DOHH2 (cell line): Measurements from ENCODE around the gene NFAT5.

Source experiments
- H3F3A ChIP-seq: fragments of 200-600 bp; sonication (generic), shearing (Covaris generic); 2 replicates; pipeline ENCODE4 v1.6.0; 2016; ENCODE audit warnings: antibody characterized with exemption, mild to moderate bottlenecking; ENCODE audit not compliant: control insufficient read depth, insufficient read depth
- H3K27ac ChIP-seq: fragments of 200-600 bp; sonication (generic); 2 replicates; pipeline ENCODE4 v1.5.1; 2014; ENCODE audit warnings: low read depth, mild to moderate bottlenecking, low read length, moderate library complexity
- H3K27me3 ChIP-seq: fragments of 200-600 bp; sonication (generic); 2 replicates; pipeline ENCODE4 v1.6.1; 2014; ENCODE audit warnings: mild to moderate bottlenecking, low read length, mixed read lengths; ENCODE audit not compliant: control insufficient read depth
- H3K36me3 ChIP-seq: fragments of 200-600 bp; sonication (generic); 2 replicates; pipeline ENCODE4 v1.6.1; 2014; ENCODE audit warnings: mild to moderate bottlenecking, low read length, moderate library complexity, mixed read lengths; ENCODE audit not compliant: control insufficient read depth
- H3K4me1 ChIP-seq: fragments of 200-600 bp; sonication (generic); 2 replicates; pipeline ENCODE4 v1.6.1; 2014; ENCODE audit warnings: mild to moderate bottlenecking, low read length, mixed read lengths; ENCODE audit not compliant: control insufficient read depth
- H3K4me2 ChIP-seq: fragments of 200-600 bp; sonication (generic); 2 replicates; pipeline ENCODE4 v1.6.0; 2014; ENCODE audit warnings: mild to moderate bottlenecking, low read length, moderate library complexity
- H3K4me3 ChIP-seq: fragments of 200-600 bp; sonication (generic); 2 replicates; pipeline ENCODE4 v1.5.1; 2014; ENCODE audit warnings: mild to moderate bottlenecking, low read length, mixed read lengths
- H3K79me2 ChIP-seq: fragments of 200-600 bp; sonication (generic); 2 replicates; pipeline ENCODE4 v1.6.1; 2014; ENCODE audit warnings: mild to moderate bottlenecking, low read length, mixed read lengths; ENCODE audit not compliant: control insufficient read depth
- H3K9me2 ChIP-seq: fragments of 200-600 bp; sonication (generic); replicated peaks from 2 replicates; pipeline ENCODE4 v1.6.1; 2014; ENCODE audit warnings: mild to moderate bottlenecking, low read length, mixed read lengths; ENCODE audit not compliant: control insufficient read depth
- H3K9me3 ChIP-seq: fragments of 200-600 bp; sonication (generic); 2 replicates; pipeline ENCODE4 v1.6.1; 2014; ENCODE audit warnings: antibody characterized with exemption, low read length, mixed read lengths; ENCODE audit not compliant: control insufficient read depth, insufficient read depth
- H4K20me1 ChIP-seq: fragments of 200-600 bp; sonication (generic); 2 replicates; pipeline ENCODE4 v1.6.0; 2014; ENCODE audit warnings: low read depth, mild to moderate bottlenecking, antibody characterized with exemption, low read length, moderate library complexity; ENCODE audit not compliant: control insufficient read depth, insufficient read depth
- CTCF ChIP-seq: fragments of 200-600 bp; sonication (generic); IDR thresholded peaks from one replicate; pipeline ENCODE4 v1.5.1; 2014; ENCODE audit warnings: antibody characterized with exemption, mild to moderate bottlenecking, low read depth, low read length; ENCODE audit not compliant: poor library complexity, severe bottlenecking
- EZH2phosphoT487 ChIP-seq: fragments of 200-600 bp; sonication (generic); IDR thresholded peaks from 2 replicates; pipeline ENCODE4 v1.6.1; 2017; ENCODE audit warnings: borderline replicate concordance, mild to moderate bottlenecking, antibody characterized with exemption, low read length, moderate library complexity, mixed read lengths

Gene NFAT5

GRCh38 chr16:69706256-69706974 is 140.6 kb downstream of the NFAT5 start:
- TF ChIP-seq CTCF (no peak), EZH2phosphoT487 (no peak)
- Histone ChIP-seq H3K79me2 (no peaks in the 10 kb centered on the region), H3K27me3 (no peaks in the 10 kb centered on the region), H4K20me1 (no peaks in the 10 kb centered on the region), H3K9me2 (no peaks in the 10 kb centered on the region), H3K4me3 (no peak overlapping the region), H3K4me2 (no peak overlapping the region), H3K4me1 (no peaks in the 10 kb centered on the region), H3K9me3 (no peaks in the 10 kb centered on the region), H3K36me3 (0 out of 2 replicates have a peak, but pooled peaks cover 3% of the 10 kb centered on the region), H3K27ac (no peak overlapping the region), H3F3A (0 out of 2 replicates have a peak, but pooled peaks cover 3% of the 10 kb centered on the region)

- H3K4me2 ChIP-seq: no peak overlapping the region
- H4K20me1 ChIP-seq: no peaks in the 10 kb centered on the region
- no peak overlapping the region for H3K27ac ChIP-seq
- no peak overlapping the region for H3K4me3 ChIP-seq
- 0 out of 2 replicates have a peak, but pooled peaks cover 3% of the 10 kb centered on the region for H3F3A ChIP-seq
- no peaks in the 10 kb centered on the region for H3K9me3 ChIP-seq
- no peaks in the 10 kb centered on the region for H3K9me2 ChIP-seq
- TF ChIP-seq CTCF: no peak
- no peak for TF ChIP-seq EZH2phosphoT487
- H3K4me1 ChIP-seq: no peaks in the 10 kb centered on the region
- H3K79me2 ChIP-seq: no peaks in the 10 kb centered on the region
- H3K36me3 ChIP-seq: 0 out of 2 replicates have a peak, but pooled peaks cover 3% of the 10 kb centered on the region
- no peaks in the 10 kb centered on the region for H3K27me3 ChIP-seq
Observed at GRCh38 chr16:69706975-69707340, 141.2 kb downstream of the NFAT5 start.

- H3K79me2 ChIP-seq: no peaks in the 10 kb centered on the region
- no peaks in the 10 kb centered on the region for H3K4me1 ChIP-seq
- H3K9me3 ChIP-seq: no peaks in the 10 kb centered on the region
- H3K9me2 ChIP-seq: no peaks in the 10 kb centered on the region
- H3K4me3 ChIP-seq: no peak overlapping the region
- no peaks in the 10 kb centered on the region for H3K36me3 ChIP-seq
- H3K4me2 ChIP-seq: no peak overlapping the region
- H4K20me1 ChIP-seq: no peaks in the 10 kb centered on the region
- H3K27me3 ChIP-seq: no peaks in the 10 kb centered on the region
- 0 out of 2 replicates have a peak, but pooled peaks cover 3% of the 10 kb centered on the region for H3F3A ChIP-seq
- TF ChIP-seq CTCF (no peak), EZH2phosphoT487 (no peak)
- no peak overlapping the region for H3K27ac ChIP-seq
Observed at GRCh38 chr16:69707920-69708683, 142.3 kb downstream of the NFAT5 start.
